Keratinocyte (primary cell): ENCODE measurements around the gene MEX3B.

Experiments
- CTCF ChIP-seq, 3 experiments: IDR thresholded peaks in 1 of 3; conservative IDR thresholded peaks in 1 of 3; optimal IDR thresholded peaks in 1 of 3; 2 replicates in 2 of 3; 3 replicates in 1 of 3; pipeline versions ENCODE3 to v1.5.1; 2011; ENCODE audit warnings: low read length in 3 of 3, mild to moderate bottlenecking in 3 of 3, moderate library complexity in 2 of 3, control low read depth in 1 of 3, inconsistent platforms in 1 of 3; ENCODE audit not compliant: insufficient read depth in 2 of 3; ENCODE audit errors: extremely low read depth in 1 of 3
- EZH2 ChIP-seq: IDR thresholded peaks from one replicate; pipeline ENCODE4 v1.6.1; 2012; ENCODE audit warnings: inconsistent platforms, mild to moderate bottlenecking, low read length, moderate library complexity

DNA sequence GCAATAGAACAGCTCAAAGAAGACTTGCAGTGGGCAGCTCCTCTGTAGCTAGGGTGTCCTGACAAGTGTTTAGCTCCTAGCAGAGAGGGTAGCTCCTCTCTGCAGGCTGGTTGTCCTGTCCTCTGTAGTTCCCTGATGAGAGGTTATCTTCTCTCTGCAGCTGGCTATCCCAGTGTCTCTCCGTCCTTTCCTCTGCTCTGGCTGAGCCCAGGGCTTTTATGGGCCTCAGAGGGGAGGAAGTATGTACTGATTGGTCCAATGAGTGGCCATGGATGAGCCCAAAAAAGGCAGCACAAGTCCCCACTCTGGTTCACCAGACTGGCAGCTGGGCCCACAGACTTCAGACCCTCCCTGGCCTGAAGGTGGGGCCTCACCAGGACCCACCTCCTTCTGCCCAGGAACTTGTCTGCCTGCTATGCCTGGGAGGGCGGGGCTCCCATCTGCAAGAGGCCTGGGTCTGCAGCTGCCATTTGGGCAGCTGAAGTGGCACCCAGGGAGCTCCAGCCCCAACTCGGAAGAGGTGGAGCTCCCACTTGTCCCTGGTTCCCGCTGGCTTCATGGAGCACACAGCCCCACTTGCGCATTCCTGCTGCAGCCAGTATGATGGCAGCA, 27.2 kb upstream of the MEX3B start:
- TF ChIP-seq EZH2: no peak
- no peak for TF ChIP-seq CTCF (optimal IDR thresholded peaks at IDR 0.05 in 1 of 3, IDR thresholded peaks at IDR 0.05 in 1 of 3, conservative IDR thresholded peaks at IDR 0.05 in 1 of 3; ENCODE audit: extremely low read depth in 1 of 3, insufficient read depth in 2 of 3, low read length in 3 of 3)
